ENCODE measurements around the gene JADE3.

- TF ChIP-seq CTCF (IDR thresholded peaks at IDR 0.05; ENCODE audit: insufficient read depth, low read length) (no peak), REST (IDR thresholded peaks at IDR 0.05; ENCODE audit: insufficient replicate concordance, low read depth) (no peak), POLR2AphosphoS5 (IDR thresholded peaks at IDR 0.05; ENCODE audit: low read depth) (no peak), GABPA (IDR thresholded peaks at IDR 0.05; ENCODE audit: low read depth) (no peak)
Observed at GRCh38 chrX:46916273-46916672, 4.1 kb downstream of the JADE3 start.
